Measurements from ENCODE around the gene SLC44A5.

DNA sequence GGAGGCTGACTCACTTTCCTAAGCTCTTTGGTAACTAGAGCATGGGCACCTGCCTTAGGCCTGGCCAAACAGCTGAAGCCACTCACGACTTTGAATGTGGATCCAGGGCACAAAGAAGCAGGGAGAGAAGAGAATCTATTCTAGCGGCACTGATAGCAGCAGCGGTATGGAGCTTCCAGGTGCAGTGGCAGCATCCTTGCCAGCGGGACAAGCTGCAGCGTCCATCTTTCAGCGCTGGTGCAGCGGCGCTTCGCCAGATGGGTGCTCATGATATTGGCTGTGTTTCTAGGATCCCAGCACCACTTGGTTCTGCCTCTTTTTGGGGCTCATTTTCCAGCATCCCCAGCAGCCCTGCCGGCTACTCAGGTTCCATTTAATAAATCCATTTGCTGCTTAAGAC lies 184.2 kb downstream of the SLC44A5 start:
- no peak for TF ChIP-seq POLR2AphosphoS5 (IDR thresholded peaks at IDR 0.05; ENCODE audit: low read length)
- TF ChIP-seq ZSCAN29 (IDR thresholded peaks at IDR 0.05), result no peak
- no peak for TF ChIP-seq FOXM1 (IDR thresholded peaks at IDR 0.05; ENCODE audit: low read depth, low read length)

All from GM12878 (cell line).